Measurements from ENCODE around the gene GRM4.

The GRM4 gene

DNA sequence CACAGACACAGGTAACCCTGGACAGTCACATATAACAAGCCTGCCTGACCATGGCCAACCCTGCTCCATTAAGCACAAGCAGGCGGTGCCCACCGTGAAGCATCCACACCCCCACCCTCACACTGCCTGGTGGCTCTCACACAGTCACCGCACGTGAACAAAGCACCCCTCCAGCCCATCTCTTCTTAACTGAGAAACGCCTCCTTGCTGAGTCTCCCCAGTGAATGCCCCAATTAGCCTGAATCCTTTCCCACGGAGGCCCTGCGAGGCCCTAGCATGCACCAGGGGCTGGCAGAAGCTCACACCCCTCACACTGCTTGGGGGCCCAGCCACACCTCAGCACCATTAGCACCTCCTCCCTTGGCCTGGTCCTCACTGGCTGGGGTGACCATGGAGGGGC is 72.3 kb downstream of the GRM4 start:
- no peak for DNase-seq
- Histone ChIP-seq H3K9me3 (replicated peaks; ENCODE audit: insufficient read depth, low read length) (no peaks in the 10 kb centered on the region), H3K4me3 (ENCODE audit: low read length) (no peak overlapping the region)

DNA sequence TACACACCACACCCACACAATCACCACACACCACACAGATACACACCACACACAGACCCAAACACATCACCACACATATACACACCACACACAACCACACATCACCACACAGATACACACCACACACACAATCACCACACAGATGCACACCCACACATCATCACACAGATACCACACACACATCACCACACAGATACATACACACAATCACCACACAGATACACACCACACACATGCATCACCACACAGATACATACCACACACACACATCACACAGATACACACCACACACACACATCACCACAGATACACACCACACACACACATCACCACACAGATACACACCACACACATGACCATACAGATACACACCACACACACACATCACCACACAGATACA is 73.2 kb downstream of the GRM4 start:
- TF ChIP-seq EZH2 (optimal IDR thresholded peaks at IDR 0.05; ENCODE audit: low read depth, low read length), result no peak
- Histone ChIP-seq H2AFZ (ENCODE audit: low read length) (no peak overlapping the region), H4K20me1 (ENCODE audit: insufficient read depth, low read length) (no peaks in the 10 kb centered on the region), H3K27me3 (replicated peaks; ENCODE audit: insufficient read depth, low read length) (peaks cover 50% of the 10 kb centered on the region), H3K9me3 (replicated peaks; ENCODE audit: insufficient read depth, low read length) (no peaks in the 10 kb centered on the region), H3K4me1 (ENCODE audit: low read length) (no peaks in the 10 kb centered on the region), H3F3A (ENCODE audit: insufficient read depth, low read length) (no peaks in the 10 kb centered on the region), H3K9me2 (replicated peaks; ENCODE audit: insufficient read depth, low read length) (no peaks in the 10 kb centered on the region), H3K36me3 (replicated peaks; ENCODE audit: insufficient read depth, low read length) (no peaks in the 10 kb centered on the region), H3K9ac (ENCODE audit: low read length) (no peak overlapping the region), H3K4me3 (ENCODE audit: low read length) (no peak overlapping the region), H3K79me2 (ENCODE audit: low read length) (no peaks in the 10 kb centered on the region), H3K27ac (ENCODE audit: low read length) (no peak overlapping the region), H3K4me2 (ENCODE audit: low read depth, low read length) (no peak overlapping the region)
- DNase-seq, result no peak

More for the DNA sequence above, 72.3 kb downstream of the GRM4 start:
- no peak for TF ChIP-seq EZH2 (optimal IDR thresholded peaks at IDR 0.05; ENCODE audit: low read depth, low read length)
- H3K27ac ChIP-seq (ENCODE audit: low read length), result no peak overlapping the region
- no peaks in the 10 kb centered on the region for H3K9me2 ChIP-seq (replicated peaks; ENCODE audit: insufficient read depth, low read length)
- H4K20me1 ChIP-seq (ENCODE audit: insufficient read depth, low read length), result no peaks in the 10 kb centered on the region
- H3K4me2 ChIP-seq (ENCODE audit: low read depth, low read length), result no peak overlapping the region
- no peaks in the 10 kb centered on the region for H3K36me3 ChIP-seq (replicated peaks; ENCODE audit: insufficient read depth, low read length)
- peaks cover 50% of the 10 kb centered on the region for H3K27me3 ChIP-seq (replicated peaks; ENCODE audit: insufficient read depth, low read length)
- H3K4me1 ChIP-seq (ENCODE audit: low read length), result no peaks in the 10 kb centered on the region
- no peak overlapping the region for H3K9ac ChIP-seq (ENCODE audit: low read length)
- no peak overlapping the region for H2AFZ ChIP-seq (ENCODE audit: low read length)
- no peaks in the 10 kb centered on the region for H3K79me2 ChIP-seq (ENCODE audit: low read length)
- no peaks in the 10 kb centered on the region for H3F3A ChIP-seq (ENCODE audit: insufficient read depth, low read length)

DNA sequence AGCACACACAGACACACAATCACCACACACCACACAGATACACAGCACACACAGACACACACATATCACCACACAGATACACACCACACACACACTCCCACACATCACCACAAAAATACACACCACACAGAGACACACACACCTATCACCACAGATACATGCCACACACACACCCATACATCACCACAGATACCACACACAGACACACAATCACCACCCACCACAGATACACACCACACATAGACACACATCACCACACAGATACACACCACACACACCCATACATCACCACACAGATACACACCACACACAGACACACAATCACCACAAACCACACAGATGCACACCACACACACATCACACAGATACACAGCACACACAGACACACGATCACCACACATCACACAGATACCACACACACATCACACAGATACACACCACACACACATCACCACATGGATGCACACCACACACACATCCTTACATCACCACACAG is 74.0 kb downstream of the GRM4 start:
- no peak overlapping the region for H2AFZ ChIP-seq (ENCODE audit: low read length)
- no peaks in the 10 kb centered on the region for H3K36me3 ChIP-seq (replicated peaks; ENCODE audit: insufficient read depth, low read length)
- H3K27me3 ChIP-seq (replicated peaks; ENCODE audit: insufficient read depth, low read length), result peaks cover 49% of the 10 kb centered on the region
- H3K9ac ChIP-seq (ENCODE audit: low read length), result no peak overlapping the region
- DNase-seq, result no peak
- H3K9me2 ChIP-seq (replicated peaks; ENCODE audit: insufficient read depth, low read length), result no peaks in the 10 kb centered on the region
- H3K4me3 ChIP-seq (ENCODE audit: low read length), result no peak overlapping the region
- no peak overlapping the region for H3K27ac ChIP-seq (ENCODE audit: low read length)
- H3K4me2 ChIP-seq (ENCODE audit: low read depth, low read length), result no peak overlapping the region
- no peaks in the 10 kb centered on the region for H3K79me2 ChIP-seq (ENCODE audit: low read length)
- no peaks in the 10 kb centered on the region for H3K4me1 ChIP-seq (ENCODE audit: low read length)
- H3F3A ChIP-seq (ENCODE audit: insufficient read depth, low read length), result no peaks in the 10 kb centered on the region
- TF ChIP-seq, protein P1, sequence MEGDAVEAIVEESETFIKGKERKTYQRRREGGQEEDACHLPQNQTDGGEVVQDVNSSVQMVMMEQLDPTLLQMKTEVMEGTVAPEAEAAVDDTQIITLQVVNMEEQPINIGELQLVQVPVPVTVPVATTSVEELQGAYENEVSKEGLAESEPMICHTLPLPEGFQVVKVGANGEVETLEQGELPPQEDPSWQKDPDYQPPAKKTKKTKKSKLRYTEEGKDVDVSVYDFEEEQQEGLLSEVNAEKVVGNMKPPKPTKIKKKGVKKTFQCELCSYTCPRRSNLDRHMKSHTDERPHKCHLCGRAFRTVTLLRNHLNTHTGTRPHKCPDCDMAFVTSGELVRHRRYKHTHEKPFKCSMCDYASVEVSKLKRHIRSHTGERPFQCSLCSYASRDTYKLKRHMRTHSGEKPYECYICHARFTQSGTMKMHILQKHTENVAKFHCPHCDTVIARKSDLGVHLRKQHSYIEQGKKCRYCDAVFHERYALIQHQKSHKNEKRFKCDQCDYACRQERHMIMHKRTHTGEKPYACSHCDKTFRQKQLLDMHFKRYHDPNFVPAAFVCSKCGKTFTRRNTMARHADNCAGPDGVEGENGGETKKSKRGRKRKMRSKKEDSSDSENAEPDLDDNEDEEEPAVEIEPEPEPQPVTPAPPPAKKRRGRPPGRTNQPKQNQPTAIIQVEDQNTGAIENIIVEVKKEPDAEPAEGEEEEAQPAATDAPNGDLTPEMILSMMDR (IDR thresholded peaks at IDR 0.05; ENCODE audit: low read length), result no peak
- TF ChIP-seq EZH2phosphoT487 (IDR thresholded peaks at IDR 0.05; ENCODE audit: low read length) (no peak), EZH2 (optimal IDR thresholded peaks at IDR 0.05; ENCODE audit: low read depth, low read length) (no peak)
- H3K9me3 ChIP-seq (replicated peaks; ENCODE audit: insufficient read depth, low read length), result no peaks in the 10 kb centered on the region
- H4K20me1 ChIP-seq (ENCODE audit: insufficient read depth, low read length), result no peaks in the 10 kb centered on the region

DNA sequence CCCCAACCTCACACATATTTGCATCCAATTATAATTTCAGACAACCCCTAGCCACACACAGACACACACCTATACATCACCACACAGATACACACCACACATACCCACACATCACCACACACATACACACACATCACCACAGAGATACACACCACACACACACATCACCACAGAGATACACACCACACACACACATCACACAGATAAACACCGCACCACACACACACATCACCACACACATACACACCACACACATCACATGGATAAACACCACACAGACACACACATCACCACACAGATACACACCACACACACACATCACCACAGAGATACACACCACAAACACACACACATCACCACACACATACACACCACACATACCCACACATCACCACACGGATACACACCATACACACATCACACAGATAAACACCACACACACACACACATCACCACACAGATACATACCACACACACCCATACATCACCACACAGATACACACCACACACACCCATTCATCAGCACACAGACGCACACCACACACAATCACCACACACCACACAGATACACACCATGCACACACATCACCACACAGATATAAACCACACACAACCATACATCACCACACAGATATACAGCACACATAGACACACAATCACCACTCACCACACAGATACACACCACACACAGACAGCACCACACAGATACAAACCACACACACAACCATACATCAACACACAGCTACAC is 74.6 kb downstream of the GRM4 start:
- Histone ChIP-seq H3K9ac (ENCODE audit: low read length) (no peak overlapping the region), H3K27me3 (replicated peaks; ENCODE audit: insufficient read depth, low read length) (peaks cover 49% of the 10 kb centered on the region), H2AFZ (ENCODE audit: low read length) (no peak overlapping the region), H3K4me3 (ENCODE audit: low read length) (no peak overlapping the region), H3K4me1 (ENCODE audit: low read length) (no peaks in the 10 kb centered on the region), H3K9me3 (replicated peaks; ENCODE audit: insufficient read depth, low read length) (no peaks in the 10 kb centered on the region), H3F3A (ENCODE audit: insufficient read depth, low read length) (no peaks in the 10 kb centered on the region), H3K27ac (ENCODE audit: low read length) (no peak overlapping the region), H3K36me3 (replicated peaks; ENCODE audit: insufficient read depth, low read length) (no peaks in the 10 kb centered on the region), H3K9me2 (replicated peaks; ENCODE audit: insufficient read depth, low read length) (no peaks in the 10 kb centered on the region), H4K20me1 (ENCODE audit: insufficient read depth, low read length) (no peaks in the 10 kb centered on the region), H3K4me2 (ENCODE audit: low read depth, low read length) (no peak overlapping the region), H3K79me2 (ENCODE audit: low read length) (no peaks in the 10 kb centered on the region)
- TF ChIP-seq EZH2phosphoT487 (IDR thresholded peaks at IDR 0.05; ENCODE audit: low read length) (no peak), EZH2 (optimal IDR thresholded peaks at IDR 0.05; ENCODE audit: low read depth, low read length) (no peak)
- TF ChIP-seq, protein P1 (IDR thresholded peaks at IDR 0.05; ENCODE audit: low read length), result no peak
- DNase-seq, result no peak
